OCI-LY7 (cell line): Measurements from ENCODE around the gene PTPRJ. TPM values are rescaled to one million over a fixed set of nuclear protein-coding genes. Genes with fewer than 3 reads are reported as not detected.
"Not testable (repeated sequence)": the region's sequence is repeated elsewhere in the genome, so short reads cannot be mapped to it uniquely, and the experiment has no call there.

Experiments used
- BruUV-seq: library from RNA; stranded (reverse); fragments of 400-500 nt; replicated peaks from 2 replicates; lab custom pipeline; 2021; lab: Mats Ljungman, UMichigan
- CTCF ChIA-PET: fragments of 300-600 bp; sonication (Branson Sonifier 250); formaldehyde crosslinking; loops from one replicate; lab custom pipeline; 2022; ENCODE audit warnings: antibody characterized with exemption; ENCODE audit not compliant: unreplicated experiment; lab: Charles Lee
- POLR2A ChIA-PET: fragments of 300-600 bp; sonication (Branson Sonifier 250); formaldehyde crosslinking; loops from one replicate; lab custom pipeline; 2022; ENCODE audit warnings: antibody characterized with exemption; lab: Charles Lee
- DNase-seq: peaks from one replicate; pipeline ENCODE4 v3.0.0-alpha.2; 2015; ENCODE audit warnings: low spot score
- H2AFZ ChIP-seq: fragments of 200-600 bp; sonication (generic), shearing (Covaris generic); 2 replicates; pipeline ENCODE4 v1.6.1; 2014; ENCODE audit warnings: mild to moderate bottlenecking, antibody characterized with exemption, low read length, moderate library complexity
- H3K27ac ChIP-seq: fragments of 200-600 bp; sonication (generic); 2 replicates; pipeline ENCODE4 v1.5.1; 2014; ENCODE audit warnings: mixed run types, low read depth, mild to moderate bottlenecking, moderate library complexity, low read length, inconsistent platforms; ENCODE audit not compliant: poor library complexity, severe bottlenecking
- H3K36me3 ChIP-seq: fragments of 200-600 bp; sonication (generic); 2 replicates; pipeline ENCODE4 v1.6.1; 2014; ENCODE audit warnings: mild to moderate bottlenecking, antibody characterized with exemption, low read length, moderate library complexity, mixed read lengths; ENCODE audit not compliant: insufficient read depth
- H3K4me1 ChIP-seq: fragments of 200-600 bp; sonication (generic); 2 replicates; pipeline ENCODE4 v1.5.1; 2014; ENCODE audit warnings: mild to moderate bottlenecking, low read length; ENCODE audit not compliant: insufficient read depth, poor library complexity, severe bottlenecking
- H3K4me2 ChIP-seq: fragments of 200-600 bp; sonication (generic); 2 replicates; pipeline ENCODE4 v1.6.1; 2014; ENCODE audit warnings: mild to moderate bottlenecking, low read length
- H3K4me3 ChIP-seq: fragments of 200-600 bp; sonication (generic); 2 replicates; pipeline ENCODE4 v1.5.1; 2014; ENCODE audit warnings: mild to moderate bottlenecking, low read depth, low read length; ENCODE audit not compliant: poor library complexity, severe bottlenecking
- H3K79me2 ChIP-seq: fragments of 200-600 bp; sonication (generic); 2 replicates; pipeline ENCODE4 v1.6.1; 2016; ENCODE audit warnings: low read depth, mild to moderate bottlenecking, low read length, moderate library complexity, mixed read lengths; ENCODE audit not compliant: insufficient read depth
- H3K9me2 ChIP-seq: fragments of 200-600 bp; sonication (generic); 2 replicates; pipeline ENCODE4 v1.6.1; 2016; ENCODE audit warnings: mild to moderate bottlenecking, low read length, mixed read lengths; ENCODE audit not compliant: insufficient read depth
- H3K9me3 ChIP-seq: fragments of 200-600 bp; sonication (generic); 2 replicates; pipeline ENCODE4 v1.6.1; 2014; ENCODE audit warnings: mild to moderate bottlenecking, mixed run types, low read length, mixed read lengths
- H4K20me1 ChIP-seq: fragments of 200-600 bp; sonication (generic); 2 replicates; pipeline ENCODE4 v1.6.1; 2014; ENCODE audit warnings: mild to moderate bottlenecking, antibody characterized with exemption, low read length, moderate library complexity, mixed read lengths; ENCODE audit not compliant: insufficient read depth
- CTCF ChIP-seq: fragments of 200-600 bp; sonication (generic); conservative IDR thresholded peaks from 2 replicates; pipeline ENCODE4 v1.5.1; 2014; ENCODE audit warnings: mild to moderate bottlenecking, antibody characterized with exemption, low read length, moderate library complexity, mixed read lengths
- EZH2phosphoT487 ChIP-seq: fragments of 200-600 bp; sonication (generic); IDR thresholded peaks from 2 replicates; pipeline ENCODE4 v1.6.1; 2018; ENCODE audit warnings: low read depth, borderline replicate concordance, mild to moderate bottlenecking, mixed run types, antibody characterized with exemption, low read length, moderate library complexity, mixed read lengths
- intact Hi-C: fragments of 100-400 bp; cut with micrococcal nuclease; formaldehyde crosslinking; loops from one replicate; pipeline ENCODE4 v1.10.0; 2022; ENCODE audit not compliant: unreplicated experiment
- total RNA-seq, 2 experiments: library from RNA; depleted of rRNA in 1 of 2; stranded (reverse); fragments of >200 nt in 1 of 2; shearing (Covaris generic) in 1 of 2; gene quantifications; 2 replicates each; pipeline ENCODE4 v1.2.3, GENCODE V29; 2014 to 2022

Gene PTPRJ
- total RNA-seq, 2 experiments from 2014 or later, result 5.4 to 28.3 TPM

- peaks cover 99% of the 10 kb centered on the region for H3K4me1 ChIP-seq
- TSS peak; percentile 98 for BruUV-seq
- H4K20me1 ChIP-seq, result no peaks in the 10 kb centered on the region
- TF ChIP-seq EZH2phosphoT487, result no peak
- TF ChIP-seq CTCF, result no peak
- intact Hi-C loops, result loop anchor here (5.0 to 10.0 kb wide), 2 partner anchors 167 to 255 kb away; partner anchors contain the start of gene FNBP4
- H3K27ac ChIP-seq, result peak overlapping the region; percentile 92
- H3K79me2 ChIP-seq, result peaks cover 33% of the 10 kb centered on the region; the same call in 1 of the 2 replicates
- H3K36me3 ChIP-seq, result no peaks in the 10 kb centered on the region
- H3K4me3 ChIP-seq, result peak overlapping the region; percentile 66
- no peaks in the 10 kb centered on the region for H3K9me3 ChIP-seq
- H3K4me2 ChIP-seq, result peak overlapping the region; percentile 98
- no peaks in the 10 kb centered on the region for H3K9me2 ChIP-seq
- ChIA-PET CTCF (interaction anchor here (1.1 kb wide), 1 partner anchor 14 kb away, joined by 3 read pairs; no protein-coding TSS in a partner anchor), POLR2A (interaction anchor here (0.6 to 4.9 kb wide), 14 partner anchors 11 to 914 kb away, joined by 3 to 91 read pairs (median 4); no protein-coding TSS in a partner anchor)
- DNase-seq, result no peak
- peak overlapping the region; percentile 5; the same call in 1 of the 2 replicates for H2AFZ ChIP-seq
Measured at GRCh38 chr11:48019595-48019994, 39.2 kb downstream of the PTPRJ start.

GRCh38 chr11:48020092-48020755 is 39.9 kb downstream of the PTPRJ start:
- peak; percentile 92 for DNase-seq
- Histone ChIP-seq H2AFZ (peak overlapping the region; percentile 5; the same call in 1 of the 2 replicates), H3K4me2 (peak overlapping the region; percentile 98), H3K4me3 (peak overlapping the region; percentile 66), H3K9me3 (no peaks in the 10 kb centered on the region), H3K79me2 (peaks cover 39% of the 10 kb centered on the region; the same call in 1 of the 2 replicates), H3K36me3 (no peaks in the 10 kb centered on the region), H3K4me1 (peaks cover 99% of the 10 kb centered on the region), H4K20me1 (no peaks in the 10 kb centered on the region), H3K9me2 (no peaks in the 10 kb centered on the region), H3K27ac (peak overlapping the region; percentile 92)
- POLR2A ChIA-PET, result interaction anchor here (0.6 to 4.9 kb wide), 14 partner anchors 10 to 103 kb away, joined by 3 to 91 read pairs (median 4); no protein-coding TSS in a partner anchor
- intact Hi-C loops, result loop anchor here (1.0 to 10.0 kb wide), 4 partner anchors 16 to 625 kb away; no protein-coding TSS in a partner anchor
- CTCF ChIA-PET, result interaction anchor here (0.8 to 1.1 kb wide), 2 partner anchors 14 to 90 kb away, joined by 3 read pairs; no protein-coding TSS in a partner anchor
- BruUV-seq, result no TSS peak
- TF ChIP-seq CTCF (peak; percentile 69), EZH2phosphoT487 (no peak)

DNA sequence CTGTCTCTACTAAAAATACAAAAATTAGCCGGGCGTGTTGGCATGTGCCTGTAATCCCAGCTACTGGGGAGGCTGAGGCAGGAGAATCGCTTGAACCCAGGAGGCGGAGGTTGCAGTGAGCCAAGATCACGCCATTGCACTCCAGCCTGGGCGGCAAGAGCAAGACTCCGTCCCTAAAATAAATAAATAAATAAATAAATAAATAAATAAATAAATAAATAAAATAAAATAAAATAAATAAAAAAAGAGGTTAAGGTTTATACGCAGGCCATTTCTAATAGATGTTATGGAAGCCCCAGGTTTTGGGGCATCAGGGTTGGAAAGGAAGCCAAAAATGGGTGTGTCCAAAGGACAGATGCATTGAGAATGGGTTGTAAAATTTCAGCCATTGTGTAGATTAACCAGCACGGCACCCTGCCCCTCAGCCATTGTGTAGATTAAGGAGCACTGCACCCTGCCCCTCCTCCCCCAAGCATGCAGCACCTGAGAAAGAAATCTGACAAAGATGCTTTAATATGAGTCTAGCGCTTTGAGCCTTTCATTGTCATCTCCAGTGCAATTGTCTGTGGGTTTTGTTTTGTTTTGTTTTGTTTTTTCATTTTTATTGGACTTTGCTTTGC is 41.0 kb downstream of the PTPRJ start:
- not testable (repeated sequence) for H4K20me1 ChIP-seq

More for the DNA sequence above, 41.0 kb downstream of the PTPRJ start:
- H3K9me3 ChIP-seq, BruUV-seq, H3K9me2 ChIP-seq, H2AFZ ChIP-seq, CTCF ChIA-PET, H3K36me3 ChIP-seq: not testable (repeated sequence)
- Histone ChIP-seq H3K4me3 (peak overlapping the region; percentile 19), H3K79me2 (peaks cover 48% of the 10 kb centered on the region; the same call in 1 of the 2 replicates), H3K4me2 (peak overlapping the region; percentile 98), H3K4me1 (peaks cover 99% of the 10 kb centered on the region), H3K27ac (peak overlapping the region; percentile 92)
- peak; percentile 53 for DNase-seq
- intact Hi-C loops, result loop anchor here (10.0 kb wide), 1 partner anchor 627 kb away; no protein-coding TSS in a partner anchor
- POLR2A ChIA-PET, result interaction anchor here (0.9 to 4.9 kb wide), 5 partner anchors 17 to 85 kb away, joined by 3 to 91 read pairs (median 5); no protein-coding TSS in a partner anchor
